ENCODE results near the gene NOX3. TPM values are rescaled to one million over a fixed set of nuclear protein-coding genes. Genes with fewer than 3 reads are reported as not detected.
"Not testable (repeated sequence)": the region's sequence is repeated elsewhere in the genome, so short reads cannot be mapped to it uniquely, and the experiment has no call there.

Gene NOX3, protein sequence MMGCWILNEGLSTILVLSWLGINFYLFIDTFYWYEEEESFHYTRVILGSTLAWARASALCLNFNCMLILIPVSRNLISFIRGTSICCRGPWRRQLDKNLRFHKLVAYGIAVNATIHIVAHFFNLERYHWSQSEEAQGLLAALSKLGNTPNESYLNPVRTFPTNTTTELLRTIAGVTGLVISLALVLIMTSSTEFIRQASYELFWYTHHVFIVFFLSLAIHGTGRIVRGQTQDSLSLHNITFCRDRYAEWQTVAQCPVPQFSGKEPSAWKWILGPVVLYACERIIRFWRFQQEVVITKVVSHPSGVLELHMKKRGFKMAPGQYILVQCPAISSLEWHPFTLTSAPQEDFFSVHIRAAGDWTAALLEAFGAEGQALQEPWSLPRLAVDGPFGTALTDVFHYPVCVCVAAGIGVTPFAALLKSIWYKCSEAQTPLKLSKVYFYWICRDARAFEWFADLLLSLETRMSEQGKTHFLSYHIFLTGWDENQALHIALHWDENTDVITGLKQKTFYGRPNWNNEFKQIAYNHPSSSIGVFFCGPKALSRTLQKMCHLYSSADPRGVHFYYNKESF
- total RNA-seq, result not detected in 2 replicates

DNA sequence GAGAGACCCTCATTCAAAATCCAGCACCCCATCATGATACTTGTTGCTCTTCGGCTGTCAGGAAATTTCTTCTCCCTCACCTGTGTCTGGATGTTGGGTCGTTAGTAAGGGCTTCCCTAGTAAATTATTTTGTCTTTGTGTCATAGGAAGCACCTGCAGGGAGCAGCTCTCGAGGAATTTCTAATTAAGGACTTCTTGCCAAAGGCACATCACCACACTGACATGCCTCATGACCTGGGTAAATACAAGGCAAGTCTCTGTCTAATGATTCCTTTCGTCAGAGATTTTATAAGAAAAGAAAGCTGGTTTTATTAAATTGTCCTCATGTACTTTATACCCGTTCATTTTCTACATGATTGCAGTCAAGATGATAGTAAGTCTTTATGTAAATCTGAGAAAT lies at the start of gene NOX3:
Gene NOX3 (minus strand): TSS at position 74 of the 400 bp plus-strand sequence. CDS start 39 bp downstream, at position 35.
- intact Hi-C loops (cut with micrococcal nuclease), result no loop called here

DNA sequence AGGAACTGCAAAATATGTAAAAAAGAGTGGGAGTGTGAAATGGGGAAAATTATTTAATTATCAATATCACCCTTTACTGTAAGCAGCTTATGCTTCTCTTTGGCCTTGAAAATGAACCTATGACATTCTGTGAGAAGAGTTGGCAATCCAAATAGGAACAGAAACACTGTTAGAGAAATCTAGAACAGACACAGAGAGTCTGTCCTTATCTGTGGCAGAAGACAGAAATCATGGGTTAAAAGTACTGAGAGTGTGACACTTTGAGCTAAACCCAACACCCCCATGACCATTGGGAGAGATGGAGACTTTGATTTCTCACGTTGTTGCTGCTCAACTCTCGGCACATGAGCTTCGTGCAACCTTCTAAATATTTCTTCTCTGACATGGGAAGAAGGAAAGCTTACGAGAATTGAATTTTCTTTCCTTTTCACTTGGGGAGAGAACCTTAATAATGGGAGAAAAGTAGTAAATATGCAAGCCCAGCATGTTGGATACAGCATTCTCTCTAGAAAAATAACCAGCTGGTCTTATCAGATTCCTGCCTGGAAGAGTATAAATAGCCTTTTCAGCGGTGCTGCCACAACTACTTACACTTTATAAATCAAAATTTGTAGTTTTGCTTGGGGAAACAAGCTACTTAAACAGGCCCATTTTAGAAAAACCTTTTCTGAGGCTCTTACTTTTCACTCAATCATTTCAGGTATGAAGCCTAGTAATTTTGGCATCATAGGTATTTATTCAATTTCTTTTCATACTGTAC lies 49.4 kb upstream of the NOX3 start:
- intact Hi-C loops (cut with micrococcal nuclease), result no loop called here

DNA sequence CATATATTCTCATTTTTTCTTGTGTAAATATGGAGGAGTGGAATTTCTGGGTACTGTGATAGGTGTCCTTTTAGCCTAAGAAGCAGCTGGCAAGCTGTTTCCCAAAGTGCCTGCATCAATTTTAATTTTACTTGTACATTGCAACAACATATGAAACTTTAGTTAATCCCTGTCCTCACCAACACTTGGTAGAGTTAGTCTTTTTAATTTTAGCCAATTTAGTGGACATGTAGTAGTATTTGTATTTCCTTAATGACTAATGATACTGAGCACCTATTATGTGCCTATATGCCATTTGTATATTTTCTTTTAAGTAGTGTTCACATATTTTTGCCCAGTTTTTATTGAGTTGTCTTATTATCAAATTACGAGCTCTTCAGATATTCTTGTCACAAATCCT lies 46.8 kb upstream of the NOX3 start:
- intact Hi-C loops (cut with micrococcal nuclease), result no loop called here

DNA sequence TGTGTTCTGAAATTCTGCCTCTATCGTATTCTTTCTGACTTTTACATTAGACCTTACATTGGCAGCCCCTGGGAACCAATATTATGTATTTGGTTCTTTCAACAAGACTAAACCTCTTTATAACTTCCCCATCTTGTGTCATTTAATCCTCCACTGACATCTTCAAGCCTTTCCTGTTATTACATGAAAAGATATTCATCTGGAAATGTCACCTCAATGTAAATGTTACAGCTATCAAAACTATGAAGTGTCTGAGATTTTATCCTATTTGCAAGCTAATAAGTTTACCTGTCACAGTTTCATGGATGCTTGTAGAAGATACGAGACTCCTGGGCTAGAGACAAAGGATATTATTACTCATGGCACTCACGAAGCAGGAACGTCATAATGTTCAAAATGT lies 43.9 kb upstream of the NOX3 start:
- intact Hi-C loops (cut with micrococcal nuclease), result no loop called here

DNA sequence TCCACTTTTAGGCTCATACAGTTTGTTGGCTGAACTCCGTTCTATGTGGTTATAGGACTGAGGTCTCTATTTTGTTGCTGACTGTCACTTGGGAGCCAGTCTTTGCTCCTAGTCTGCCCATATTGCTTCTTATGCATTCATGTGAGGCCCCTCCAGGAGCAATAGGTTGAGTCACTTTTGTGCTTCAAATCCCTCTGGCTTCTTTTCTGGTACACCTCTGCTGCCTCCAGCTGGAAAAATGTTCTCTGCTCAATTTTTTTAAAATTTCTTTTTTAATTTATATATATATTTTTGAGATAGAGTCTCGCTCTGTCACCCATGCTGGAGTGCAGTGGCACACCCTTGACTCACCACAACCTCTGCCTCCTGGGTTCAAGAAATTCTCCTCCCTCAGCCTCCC lies 42.7 kb upstream of the NOX3 start:
- intact Hi-C loops (cut with micrococcal nuclease), result no loop called here

DNA sequence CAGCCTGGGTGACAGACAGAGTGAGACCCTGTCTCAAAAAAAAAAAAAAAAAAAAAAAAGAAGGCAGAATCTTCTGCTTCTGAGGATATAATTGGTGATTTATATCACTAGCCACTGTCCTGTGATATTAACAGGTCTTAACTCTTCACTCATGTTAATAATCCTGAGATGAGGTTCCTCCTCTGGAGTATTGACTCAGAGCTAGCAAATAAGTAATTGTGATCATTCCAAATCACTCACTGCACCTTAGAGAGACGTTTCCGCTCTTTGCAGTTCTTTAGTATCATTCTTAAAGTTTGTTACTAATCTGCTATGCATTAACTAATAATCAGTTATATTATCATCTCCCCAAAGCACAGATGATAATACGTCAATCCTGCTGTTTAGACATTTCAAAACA lies 41.6 kb upstream of the NOX3 start:
- intact Hi-C loops (cut with micrococcal nuclease), result no loop called here

DNA sequence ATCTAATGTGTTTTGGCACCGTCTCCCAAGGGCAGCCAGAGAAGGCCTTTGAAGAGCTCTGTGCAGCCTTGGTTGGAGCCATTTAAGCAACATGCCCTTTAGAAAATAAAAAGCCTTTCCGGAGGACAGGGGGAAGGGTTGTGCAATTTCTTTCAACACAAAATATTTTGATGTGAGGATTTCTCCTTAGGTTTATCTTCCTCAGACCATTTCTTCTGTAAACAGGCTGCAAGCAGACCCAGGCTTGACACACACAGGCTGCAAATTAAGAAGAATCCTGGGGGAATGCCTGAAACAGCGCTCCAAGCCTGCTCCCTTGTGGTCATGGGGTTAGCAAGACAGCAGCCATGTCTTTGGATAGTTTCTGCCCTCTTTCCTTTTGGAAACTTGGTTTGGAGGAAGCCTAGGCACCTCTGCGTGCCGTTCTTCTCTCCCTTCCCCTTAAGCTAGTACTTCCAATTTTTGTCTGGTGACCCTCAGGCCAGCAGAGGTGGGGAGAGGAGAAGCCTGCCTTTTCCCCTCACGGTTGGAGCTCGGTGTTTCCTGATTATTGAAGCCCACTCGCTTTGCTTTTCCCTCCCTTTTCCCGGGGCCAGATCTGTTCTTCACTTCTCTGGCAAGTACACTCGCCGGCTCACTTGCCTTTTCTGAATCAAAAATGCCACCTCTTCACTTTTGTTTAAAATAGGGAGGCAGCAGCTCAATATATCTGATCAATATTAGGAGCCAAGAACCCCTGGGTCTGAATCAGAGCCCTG lies 39.6 kb upstream of the NOX3 start:
- intact Hi-C loops (cut with micrococcal nuclease), result no loop called here

DNA sequence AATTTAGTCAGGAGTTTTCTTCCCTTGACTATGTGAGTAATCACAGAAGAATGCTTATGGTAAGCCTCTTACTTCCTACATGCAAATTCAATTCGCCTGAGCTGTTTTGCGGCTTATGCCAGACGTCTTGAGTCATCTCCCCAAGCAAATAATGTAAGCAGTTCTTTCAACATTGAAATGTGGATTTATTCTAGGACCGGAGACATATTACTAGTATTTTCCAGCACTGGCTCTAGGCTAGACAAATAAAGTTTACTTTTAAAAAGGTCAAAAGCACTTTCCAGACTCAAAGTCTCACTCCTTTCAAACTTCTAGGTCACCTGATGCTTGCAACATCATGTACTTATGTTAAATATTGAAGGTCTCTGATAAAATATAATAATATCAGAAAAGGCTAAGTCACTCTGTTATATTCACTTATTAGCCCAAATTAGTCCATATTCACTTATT lies 38.1 kb upstream of the NOX3 start:
- intact Hi-C loops (cut with micrococcal nuclease), result no loop called here

DNA sequence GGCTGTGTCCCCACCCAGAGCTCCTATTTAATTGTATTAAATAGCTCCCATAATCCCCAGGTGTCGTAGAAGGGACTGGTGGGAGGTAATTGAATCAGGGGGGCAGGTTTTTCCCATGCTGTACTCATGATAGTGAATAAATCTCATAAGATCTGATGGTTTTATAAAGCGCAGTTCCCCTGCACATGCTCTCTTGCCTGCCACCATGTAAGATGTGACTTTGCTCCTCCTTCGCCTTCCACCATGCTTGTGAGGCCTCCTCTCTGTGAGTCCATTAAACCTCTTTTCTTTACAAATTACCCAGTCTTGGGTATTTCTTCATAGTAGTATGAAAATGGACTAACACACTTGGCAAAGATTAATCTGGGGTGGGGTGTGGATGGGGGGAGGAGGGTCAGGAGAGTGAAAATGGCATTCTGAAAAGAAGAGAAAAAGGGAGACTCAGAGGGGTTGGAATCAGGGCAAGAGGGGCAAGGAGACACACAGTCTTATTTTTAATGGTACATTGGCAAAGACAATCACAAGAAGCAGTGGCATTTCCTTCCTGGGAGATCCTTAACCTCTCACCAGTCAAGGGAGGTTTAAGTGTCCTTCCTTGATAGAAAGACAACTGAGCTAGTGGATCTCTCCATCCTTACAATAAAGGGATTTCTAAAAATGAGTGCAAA lies 37.5 kb upstream of the NOX3 start:
- intact Hi-C loops (cut with micrococcal nuclease), result no loop called here

DNA sequence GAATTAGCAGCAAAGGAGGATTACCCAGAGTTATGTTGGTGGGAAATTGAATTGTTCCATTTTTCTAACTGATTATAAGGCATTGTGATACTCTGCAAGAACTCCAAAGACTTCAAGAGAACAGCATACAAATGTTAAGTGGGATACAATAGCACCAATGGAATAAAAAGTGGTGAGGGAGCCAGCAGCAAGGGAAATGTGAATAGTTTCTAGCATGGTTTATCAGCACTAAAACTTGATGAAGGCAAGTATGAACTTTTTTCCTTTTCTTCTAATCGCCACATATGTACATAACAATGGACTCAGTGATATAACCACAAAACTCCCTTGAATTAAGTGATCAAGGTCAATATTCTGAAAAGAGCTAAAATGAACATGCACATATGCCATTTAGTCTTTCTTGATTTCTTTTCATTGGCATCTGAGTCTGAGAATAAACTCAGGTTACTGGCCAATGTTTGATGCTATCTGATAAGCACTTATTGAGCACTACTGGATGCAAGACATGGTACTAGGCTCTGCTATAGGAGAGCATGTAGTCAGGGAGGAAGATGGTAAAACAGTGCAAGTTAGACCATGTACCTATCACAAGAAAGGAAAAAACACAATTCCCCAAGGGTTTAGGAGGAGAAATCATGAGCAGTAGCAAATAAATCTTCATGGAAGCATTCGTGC lies 36.6 kb upstream of the NOX3 start:
- intact Hi-C loops (cut with micrococcal nuclease), result no loop called here

DNA sequence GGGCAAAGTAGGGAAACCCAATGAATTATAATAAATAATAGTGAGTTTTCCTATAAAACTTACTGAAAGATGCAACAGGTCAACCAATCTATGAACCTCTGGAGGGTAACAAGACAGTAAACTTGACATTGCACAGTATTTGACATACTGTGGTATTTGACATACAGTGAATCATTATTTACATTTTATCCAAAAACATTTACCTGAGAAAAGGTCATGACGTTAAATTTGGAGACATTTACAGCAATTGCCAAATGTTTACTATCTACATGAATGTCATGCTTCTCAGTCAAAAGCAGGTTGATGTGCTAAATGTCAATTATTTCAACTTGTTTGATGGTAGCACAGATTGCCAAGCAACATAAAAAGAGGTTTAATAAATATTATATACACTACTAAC lies 35.8 kb upstream of the NOX3 start:
- intact Hi-C loops (cut with micrococcal nuclease), result no loop called here

DNA sequence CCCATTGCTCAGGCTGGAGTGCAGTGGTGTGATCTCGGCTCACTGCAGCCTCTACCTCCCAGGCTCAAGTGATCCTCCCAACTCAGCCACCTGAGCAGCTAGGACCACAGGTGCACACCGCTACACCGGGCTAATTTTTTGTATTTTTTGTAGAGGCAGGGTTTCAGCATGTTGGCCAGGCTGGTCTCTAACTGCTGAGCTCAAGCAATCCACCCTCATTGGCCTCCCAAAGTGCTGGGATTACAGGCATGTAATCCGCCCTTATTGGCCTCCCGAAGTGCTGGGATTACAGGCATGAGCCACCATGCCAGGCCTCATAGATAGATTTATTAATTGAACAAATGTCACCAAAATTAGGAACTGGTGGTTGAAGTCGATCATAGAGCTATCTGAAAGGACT lies 32.6 kb upstream of the NOX3 start:
- intact Hi-C loops (cut with micrococcal nuclease), result not testable (repeated sequence)

DNA sequence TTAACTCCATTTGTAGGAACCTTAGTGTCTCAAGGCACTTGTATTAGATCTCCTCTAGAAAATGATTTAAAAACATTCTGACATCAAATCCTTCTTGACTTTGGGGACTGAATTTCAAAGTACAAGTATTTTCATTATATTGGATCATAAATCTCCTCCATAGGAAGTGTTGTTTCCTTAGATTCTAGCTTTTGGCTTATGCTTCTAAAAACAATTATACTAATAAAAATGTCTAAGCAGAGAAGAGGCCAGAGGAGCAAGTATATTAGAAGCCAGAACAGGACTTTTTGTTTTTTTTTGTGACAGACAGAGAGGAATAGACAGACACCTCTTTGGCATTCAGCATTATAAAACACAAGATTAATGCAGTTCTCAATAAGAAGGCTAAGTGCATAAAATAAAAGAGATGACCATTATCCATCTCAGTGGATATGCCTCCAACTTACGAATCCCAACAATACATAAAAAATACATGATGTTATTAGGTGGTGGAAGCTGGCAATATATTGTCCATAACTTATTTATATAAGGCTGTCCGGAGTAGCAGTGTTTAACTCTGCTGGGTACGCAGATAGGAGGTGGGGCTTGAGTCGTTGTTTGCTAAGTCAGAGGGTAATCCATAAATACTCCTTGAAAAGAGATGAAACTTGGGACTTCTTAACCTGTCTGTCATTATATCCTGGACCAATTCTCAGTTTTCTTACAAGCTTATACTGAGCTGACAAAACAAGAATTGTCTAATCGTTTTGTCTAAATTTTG lies 31.9 kb upstream of the NOX3 start:
- intact Hi-C loops (cut with micrococcal nuclease), result no loop called here

DNA sequence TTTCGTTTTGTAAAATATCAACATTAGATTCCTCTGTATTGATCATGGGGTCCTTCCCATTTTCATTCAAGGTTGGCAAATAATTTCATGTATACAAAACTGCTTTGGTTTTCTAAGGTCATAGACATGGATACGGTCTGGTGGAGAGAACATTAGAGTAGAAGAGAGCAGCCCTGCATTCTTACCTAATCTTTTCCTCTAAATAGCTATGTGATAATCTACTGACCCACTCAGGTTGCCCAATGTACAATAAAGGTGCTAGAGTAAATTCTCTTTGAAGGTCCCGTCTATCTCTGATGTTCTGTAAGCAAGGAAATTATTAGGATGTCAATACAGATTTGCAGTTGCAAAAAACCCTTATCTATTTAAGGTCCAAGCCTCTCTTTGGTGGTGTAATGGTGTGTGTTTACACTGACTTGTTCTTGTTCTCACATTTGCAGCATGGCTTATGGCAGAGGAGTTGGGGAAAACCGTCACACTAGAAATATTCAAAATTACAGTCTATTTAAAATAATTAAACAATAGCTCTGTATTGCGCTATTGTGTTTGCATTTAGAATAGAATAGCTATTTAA lies 31.2 kb upstream of the NOX3 start:
- intact Hi-C loops (cut with micrococcal nuclease), result no loop called here

DNA sequence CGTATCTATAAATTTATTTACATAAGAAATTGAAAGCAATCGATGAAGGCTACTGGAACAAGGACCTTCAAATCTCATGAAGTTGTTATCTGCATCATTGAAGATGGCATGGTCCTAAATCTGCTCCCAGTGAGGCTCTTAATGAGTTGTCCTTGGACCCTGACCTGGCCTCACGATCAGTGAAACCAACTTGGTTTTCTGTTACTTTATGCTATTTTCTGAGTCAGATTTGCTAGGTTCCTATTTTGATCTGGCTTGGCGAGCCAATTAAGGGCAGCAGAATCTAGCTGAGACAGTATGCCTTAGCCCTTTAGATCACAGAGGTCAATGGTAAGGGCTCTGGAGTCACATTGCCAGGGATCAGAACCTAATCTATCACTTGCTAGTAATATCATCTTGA lies 30.1 kb upstream of the NOX3 start:
- intact Hi-C loops (cut with micrococcal nuclease), result no loop called here

DNA sequence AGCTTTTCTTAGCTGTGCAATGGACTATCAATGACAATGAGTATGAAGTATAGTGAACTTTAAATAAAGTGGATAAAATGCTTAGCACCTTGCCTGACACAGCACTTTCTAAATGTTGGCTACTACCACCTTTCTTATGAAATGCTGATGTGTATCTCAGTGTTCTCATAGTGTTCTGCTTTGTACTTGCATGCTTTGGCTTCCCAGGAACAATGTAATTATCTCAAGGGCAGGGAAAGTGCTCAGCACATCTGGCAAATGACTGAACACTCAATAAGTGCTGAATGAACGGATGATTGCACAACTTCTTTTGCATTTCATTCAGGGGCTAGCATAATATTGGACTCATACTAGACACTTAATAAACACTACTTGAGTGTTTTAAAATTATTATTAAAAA lies 28.2 kb upstream of the NOX3 start:
- intact Hi-C loops (cut with micrococcal nuclease), result no loop called here

DNA sequence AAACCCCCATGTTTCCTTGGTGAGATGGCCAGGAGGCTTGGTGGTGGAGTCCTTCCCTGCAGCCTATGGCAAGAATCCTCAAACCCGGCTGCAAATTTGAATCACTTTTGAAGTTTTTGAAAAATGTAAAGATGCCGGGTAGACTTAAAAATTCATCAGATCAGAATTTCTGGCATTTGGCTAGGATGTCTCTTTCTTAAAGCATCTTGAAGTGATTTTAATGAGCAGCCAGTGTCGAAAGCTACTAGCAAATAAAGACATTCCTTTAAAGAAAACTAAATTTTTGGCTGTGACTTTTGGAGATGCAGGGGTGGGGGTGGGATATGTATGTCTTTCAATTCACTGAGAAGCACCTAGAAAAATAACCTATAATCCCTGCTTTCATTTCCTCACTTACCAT lies 25.6 kb upstream of the NOX3 start:
- intact Hi-C loops (cut with micrococcal nuclease), result no loop called here

DNA sequence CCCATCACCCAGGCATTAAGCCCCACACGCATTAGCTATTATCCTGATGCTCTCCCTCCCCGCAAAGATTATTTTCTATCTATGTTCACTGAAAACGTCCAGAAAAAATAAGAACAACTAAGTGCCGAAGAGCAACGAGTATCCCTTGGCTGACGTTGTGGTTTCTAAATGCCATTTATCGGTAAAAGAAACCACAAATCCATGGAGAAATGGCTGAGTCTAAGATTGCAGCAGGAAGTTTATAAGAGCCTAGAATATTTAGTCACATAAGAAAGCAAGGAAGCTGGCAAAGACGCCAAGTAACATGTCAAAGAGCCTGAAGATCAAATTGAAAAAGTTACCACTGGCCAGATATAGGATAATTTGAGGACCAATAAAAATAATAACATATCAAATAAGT lies 18.1 kb upstream of the NOX3 start:
- intact Hi-C loops (cut with micrococcal nuclease), result no loop called here

DNA sequence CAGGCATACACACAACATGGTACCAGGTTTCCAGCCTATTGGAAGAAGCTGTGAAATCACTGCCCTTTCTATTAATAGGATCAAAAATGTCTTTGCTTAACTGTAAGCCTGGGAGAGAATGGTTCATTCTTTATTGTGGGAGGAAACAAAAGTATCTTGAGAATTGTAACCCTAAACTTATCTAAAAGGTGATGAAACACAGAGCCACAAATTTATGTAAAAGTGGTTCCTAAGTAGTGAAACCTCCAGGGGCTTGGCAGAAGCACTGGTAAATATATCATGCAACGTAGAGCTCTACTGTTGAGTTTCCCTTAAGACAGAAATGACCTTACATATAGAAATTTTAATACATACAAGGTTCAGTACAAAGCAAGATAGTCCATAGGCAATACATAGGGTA lies 17.2 kb upstream of the NOX3 start:
- intact Hi-C loops (cut with micrococcal nuclease), result no loop called here

Data from T-helper 1 cell treated with Interleukin-12 subunit alpha and Interleukin-12 subunit beta and Interleukin-4 antibody, amounts not matched to agents 30 ng/mL and 1 ng/mL, for 36 hours (primary cell).